ENCODE measurements around the gene KLHL29. TPM values are rescaled to one million over a fixed set of nuclear protein-coding genes. Genes with fewer than 3 reads are reported as not detected.

The KLHL29 gene
- total and polyA plus RNA-seq, 2 donors (not counting 3 experiments of a cell fraction or from before 2014, with no cell fraction given) = 4.6 to 12.7 TPM

GRCh38 chr2:23751747-23752265 is 366.8 kb downstream of the KLHL29 start:
- dilution Hi-C loops (cut with MboI; ENCODE audit: extremely low pct_ligation_motif_present, low sequenced_read_pairs) (no loop called here), intact Hi-C loops (cut with micrococcal nuclease) (loop anchor here (10.0 kb wide), 1 partner anchor 367 kb away; the partner anchor contains the start of gene KLHL29)
- H3K9me3 ChIP-seq (replicated peaks; ENCODE audit: control insufficient read depth, insufficient read depth, low read length) = no peaks in the 10 kb centered on the region
- no peaks in the 10 kb centered on the region for H3K9me1 ChIP-seq (replicated peaks; ENCODE audit: control insufficient read depth, extremely low read depth, insufficient read depth, low read length)
- H3K4me3 ChIP-seq (replicated peaks in 1 of 3; ENCODE audit: insufficient read depth in 1 of 3, low read depth in 1 of 3, low read length in 3 of 3) = no peak overlapping the region
- H3K4me2 ChIP-seq (ENCODE audit: insufficient read depth, low read length) = no peak overlapping the region
- no peaks in the 10 kb centered on the region for H4K20me1 ChIP-seq (replicated peaks; ENCODE audit: control insufficient read depth, extremely low read depth, insufficient read depth, low read length)
- no peak for DNase-seq (ENCODE audit: low read depth, low spot score)
- ChIA-PET POLR2A (no interaction called here), CTCF (no interaction called here)
- peaks cover 1% of the 10 kb centered on the region for H3K4me1 ChIP-seq (ENCODE audit: control insufficient read depth, extremely low read depth, insufficient read depth, low read length)
- no peaks in the 10 kb centered on the region for H3K27me3 ChIP-seq (ENCODE audit: control insufficient read depth in 2 of 2, insufficient read depth in 2 of 2, low read length in 2 of 2)
- no peak overlapping the region for H3K9ac ChIP-seq (replicated peaks; ENCODE audit: extremely low read depth, insufficient read depth, low read length)
- H3K79me2 ChIP-seq (ENCODE audit: control insufficient read depth, insufficient read depth, low read length) = no peaks in the 10 kb centered on the region
- no peak overlapping the region for H2AFZ ChIP-seq (ENCODE audit: low read depth, low read length)
- no peak overlapping the region for H3K27ac ChIP-seq (ENCODE audit: insufficient read depth, low read depth, low read length)
- FAIRE-seq = no peak
- BruUV-seq (replicated peaks) = no TSS peak
- H3K36me3 ChIP-seq (ENCODE audit: control insufficient read depth in 2 of 2, extremely low read depth in 1 of 2, insufficient read depth in 2 of 2, low read length in 2 of 2) = peaks cover 0 to 3% of the 10 kb centered on the region in 2 experiments
- no peak for TF ChIP-seq POLR2AphosphoS5 (IDR thresholded peaks at IDR 0.05; ENCODE audit: insufficient read depth, low read depth, low read length)
- TF ChIP-seq GATA2 (IDR thresholded peaks at IDR 0.05; ENCODE audit: insufficient read depth, insufficient read length, low read depth, low read length) = no peak
- TF ChIP-seq FOS (IDR thresholded peaks at IDR 0.05; ENCODE audit: borderline replicate concordance, insufficient read depth, low read length) = no peak
- TF ChIP-seq, protein P1, sequence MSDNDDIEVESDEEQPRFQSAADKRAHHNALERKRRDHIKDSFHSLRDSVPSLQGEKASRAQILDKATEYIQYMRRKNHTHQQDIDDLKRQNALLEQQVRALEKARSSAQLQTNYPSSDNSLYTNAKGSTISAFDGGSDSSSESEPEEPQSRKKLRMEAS (IDR thresholded peaks at IDR 0.05; ENCODE audit: insufficient read depth, insufficient read length) = no peak
- no peak for TF ChIP-seq EZH2 (IDR thresholded peaks at IDR 0.05; ENCODE audit: borderline replicate concordance, low read depth, low read length, severe bottlenecking)
- no peak for TF ChIP-seq POLR2A (IDR thresholded peaks at IDR 0.05; ENCODE audit: low read depth, low read length)

GRCh38 chr2:23753291-23754010 is 368.5 kb downstream of the KLHL29 start:
- peaks cover 17% of the 10 kb centered on the region for H3K4me1 ChIP-seq (ENCODE audit: control insufficient read depth, extremely low read depth, insufficient read depth, low read length)
- TF ChIP-seq FOS (IDR thresholded peaks at IDR 0.05; ENCODE audit: borderline replicate concordance, insufficient read depth, low read length) (no peak), GATA2 (IDR thresholded peaks at IDR 0.05; ENCODE audit: insufficient read depth, insufficient read length, low read depth, low read length) (no peak), JUN (IDR thresholded peaks at IDR 0.05; ENCODE audit: borderline replicate concordance, insufficient read depth, insufficient read length, low read depth) (no peak), POLR2A (IDR thresholded peaks at IDR 0.05; ENCODE audit: low read depth, low read length) (no peak), EZH2 (IDR thresholded peaks at IDR 0.05; ENCODE audit: borderline replicate concordance, low read depth, low read length, severe bottlenecking) (no peak), POLR2AphosphoS5 (IDR thresholded peaks at IDR 0.05; ENCODE audit: insufficient read depth, low read depth, low read length) (no peak), MYC (IDR thresholded peaks at IDR 0.05; ENCODE audit: low read depth, low read length) (no peak)
- TF ChIP-seq, protein P1 (IDR thresholded peaks at IDR 0.05; ENCODE audit: insufficient read depth, insufficient read length) = no peak
- TF ChIP-seq, protein P2, sequence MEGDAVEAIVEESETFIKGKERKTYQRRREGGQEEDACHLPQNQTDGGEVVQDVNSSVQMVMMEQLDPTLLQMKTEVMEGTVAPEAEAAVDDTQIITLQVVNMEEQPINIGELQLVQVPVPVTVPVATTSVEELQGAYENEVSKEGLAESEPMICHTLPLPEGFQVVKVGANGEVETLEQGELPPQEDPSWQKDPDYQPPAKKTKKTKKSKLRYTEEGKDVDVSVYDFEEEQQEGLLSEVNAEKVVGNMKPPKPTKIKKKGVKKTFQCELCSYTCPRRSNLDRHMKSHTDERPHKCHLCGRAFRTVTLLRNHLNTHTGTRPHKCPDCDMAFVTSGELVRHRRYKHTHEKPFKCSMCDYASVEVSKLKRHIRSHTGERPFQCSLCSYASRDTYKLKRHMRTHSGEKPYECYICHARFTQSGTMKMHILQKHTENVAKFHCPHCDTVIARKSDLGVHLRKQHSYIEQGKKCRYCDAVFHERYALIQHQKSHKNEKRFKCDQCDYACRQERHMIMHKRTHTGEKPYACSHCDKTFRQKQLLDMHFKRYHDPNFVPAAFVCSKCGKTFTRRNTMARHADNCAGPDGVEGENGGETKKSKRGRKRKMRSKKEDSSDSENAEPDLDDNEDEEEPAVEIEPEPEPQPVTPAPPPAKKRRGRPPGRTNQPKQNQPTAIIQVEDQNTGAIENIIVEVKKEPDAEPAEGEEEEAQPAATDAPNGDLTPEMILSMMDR (IDR thresholded peaks at IDR 0.05; ENCODE audit: extremely low read depth in 1 of 2, insufficient read depth in 1 of 2, low read depth in 1 of 2, low read length in 2 of 2) = no peak
- no peaks in the 10 kb centered on the region for H3K79me2 ChIP-seq (ENCODE audit: control insufficient read depth, insufficient read depth, low read length)
- H3K9ac ChIP-seq (replicated peaks; ENCODE audit: extremely low read depth, insufficient read depth, low read length) = no peak overlapping the region
- H3K4me2 ChIP-seq (ENCODE audit: insufficient read depth, low read length) = no peak overlapping the region
- no peak for FAIRE-seq
- BruUV-seq (replicated peaks) = no TSS peak
- DNase-seq (ENCODE audit: low read depth, low spot score) = no peak
- peaks cover 0 to 3% of the 10 kb centered on the region in 2 experiments for H3K36me3 ChIP-seq (ENCODE audit: control insufficient read depth in 2 of 2, extremely low read depth in 1 of 2, insufficient read depth in 2 of 2, low read length in 2 of 2)
- dilution Hi-C loops (cut with MboI; ENCODE audit: extremely low pct_ligation_motif_present, low sequenced_read_pairs) (no loop called here), intact Hi-C loops (cut with micrococcal nuclease) (loop anchor here (10.0 kb wide), 1 partner anchor 369 kb away; the partner anchor contains the start of gene KLHL29)
- H4K20me1 ChIP-seq (replicated peaks; ENCODE audit: control insufficient read depth, extremely low read depth, insufficient read depth, low read length) = no peaks in the 10 kb centered on the region
- no peak overlapping the region for H2AFZ ChIP-seq (ENCODE audit: low read depth, low read length)
- H3K4me3 ChIP-seq (replicated peaks in 1 of 3; ENCODE audit: insufficient read depth in 1 of 3, low read depth in 1 of 3, low read length in 3 of 3) = no peak overlapping the region
- POLR2A ChIA-PET = interaction anchor here (0.6 kb wide), 1 partner anchor 71 kb away, joined by 5 read pairs; no protein-coding TSS in a partner anchor
- H3K27ac ChIP-seq (ENCODE audit: insufficient read depth, low read depth, low read length) = no peak overlapping the region
- CTCF ChIA-PET = no interaction called here
- H3K27me3 ChIP-seq (ENCODE audit: control insufficient read depth in 2 of 2, insufficient read depth in 2 of 2, low read length in 2 of 2) = no peaks in the 10 kb centered on the region
- no peaks in the 10 kb centered on the region for H3K9me3 ChIP-seq (replicated peaks; ENCODE audit: control insufficient read depth, insufficient read depth, low read length)
- H3K9me1 ChIP-seq (replicated peaks; ENCODE audit: control insufficient read depth, extremely low read depth, insufficient read depth, low read length) = no peaks in the 10 kb centered on the region

Data from endothelial cell of umbilical vein (primary cell).